ENCODE results near the gene GLT6D1.

GLT6D1 gene

GRCh38 chr9:135602789-135603481, 36.4 kb downstream of the GLT6D1 start:
- peaks cover 7% of the 10 kb centered on the region for H3K27me3 ChIP-seq (ENCODE audit: control insufficient read depth, insufficient read depth, low read length)
- H3K9ac ChIP-seq (ENCODE audit: low read depth, low read length), result no peak overlapping the region
- H3K36me3 ChIP-seq (ENCODE audit: insufficient read depth, low read length), result no peaks in the 10 kb centered on the region
- H3K4me3 ChIP-seq (ENCODE audit: low read length), result no peak overlapping the region
- H3K9me3 ChIP-seq (replicated peaks; ENCODE audit: low read length), result no peaks in the 10 kb centered on the region
- H3K4me1 ChIP-seq (ENCODE audit: control insufficient read depth, insufficient read depth, low read length), result no peaks in the 10 kb centered on the region
- H3K4me2 ChIP-seq (ENCODE audit: low read length), result no peak overlapping the region

- Histone ChIP-seq H3K4me1 (ENCODE audit: control insufficient read depth, insufficient read depth, low read length) (no peaks in the 10 kb centered on the region), H3K4me3 (ENCODE audit: low read length) (no peak overlapping the region), H3K9ac (ENCODE audit: low read depth, low read length) (no peak overlapping the region), H3K9me3 (replicated peaks; ENCODE audit: low read length) (no peaks in the 10 kb centered on the region), H3K36me3 (ENCODE audit: insufficient read depth, low read length) (no peaks in the 10 kb centered on the region), H3K27me3 (ENCODE audit: control insufficient read depth, insufficient read depth, low read length) (peaks cover 7% of the 10 kb centered on the region), H3K4me2 (ENCODE audit: low read length) (no peak overlapping the region)
Measured at GRCh38 chr9:135601988-135602387, 37.4 kb downstream of the GLT6D1 start.

- no peak overlapping the region for H3K9ac ChIP-seq (ENCODE audit: low read depth, low read length)
- no peaks in the 10 kb centered on the region for H3K4me1 ChIP-seq (ENCODE audit: control insufficient read depth, insufficient read depth, low read length)
- no peak overlapping the region for H3K4me2 ChIP-seq (ENCODE audit: low read length)
- H3K36me3 ChIP-seq (ENCODE audit: insufficient read depth, low read length), result no peaks in the 10 kb centered on the region
- H3K4me3 ChIP-seq (ENCODE audit: low read length), result no peak overlapping the region
- H3K27me3 ChIP-seq (ENCODE audit: control insufficient read depth, insufficient read depth, low read length), result peaks cover 11% of the 10 kb centered on the region
- H3K9me3 ChIP-seq (replicated peaks; ENCODE audit: low read length), result no peaks in the 10 kb centered on the region
Measured at GRCh38 chr9:135600296-135600817, 39.0 kb downstream of the GLT6D1 start.

GRCh38 chr9:135596211-135596610, 43.1 kb downstream of the GLT6D1 start:
- Histone ChIP-seq H3K4me1 (ENCODE audit: control insufficient read depth, insufficient read depth, low read length) (no peaks in the 10 kb centered on the region), H3K4me2 (ENCODE audit: low read length) (no peak overlapping the region), H3K9me3 (replicated peaks; ENCODE audit: low read length) (no peaks in the 10 kb centered on the region), H3K9ac (ENCODE audit: low read depth, low read length) (no peak overlapping the region), H3K4me3 (ENCODE audit: low read length) (no peak overlapping the region), H3K27me3 (ENCODE audit: control insufficient read depth, insufficient read depth, low read length) (peaks cover 7% of the 10 kb centered on the region), H3K36me3 (ENCODE audit: insufficient read depth, low read length) (no peaks in the 10 kb centered on the region)

DNA sequence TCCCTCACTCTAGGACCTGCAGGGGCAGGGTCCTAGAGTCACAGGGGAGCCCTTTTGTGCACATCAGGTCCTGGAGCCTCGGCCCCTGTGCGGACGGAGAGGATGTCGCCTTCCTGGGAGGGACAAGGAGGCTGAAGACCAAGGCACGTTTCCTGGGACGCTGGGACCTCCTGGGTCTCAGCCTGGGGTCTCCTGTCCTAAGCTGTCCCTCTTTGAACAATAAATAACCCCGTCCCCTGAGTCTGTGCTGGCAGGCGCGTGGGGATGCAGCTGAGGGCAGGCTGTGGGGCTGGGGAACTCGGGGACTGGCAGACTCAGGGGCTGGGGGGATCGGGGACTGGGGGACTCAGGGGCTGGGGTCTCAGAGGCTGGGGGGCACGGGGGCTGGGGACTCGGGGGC, 46.7 kb downstream of the GLT6D1 start:
- Histone ChIP-seq H3K4me3 (ENCODE audit: low read length) (no peak overlapping the region), H3K36me3 (ENCODE audit: insufficient read depth, low read length) (no peaks in the 10 kb centered on the region), H3K4me1 (ENCODE audit: control insufficient read depth, insufficient read depth, low read length) (no peaks in the 10 kb centered on the region), H3K4me2 (ENCODE audit: low read length) (no peak overlapping the region), H3K9me3 (replicated peaks; ENCODE audit: low read length) (no peaks in the 10 kb centered on the region), H3K9ac (ENCODE audit: low read depth, low read length) (no peak overlapping the region), H3K27me3 (ENCODE audit: control insufficient read depth, insufficient read depth, low read length) (peaks cover 7% of the 10 kb centered on the region)

DNA sequence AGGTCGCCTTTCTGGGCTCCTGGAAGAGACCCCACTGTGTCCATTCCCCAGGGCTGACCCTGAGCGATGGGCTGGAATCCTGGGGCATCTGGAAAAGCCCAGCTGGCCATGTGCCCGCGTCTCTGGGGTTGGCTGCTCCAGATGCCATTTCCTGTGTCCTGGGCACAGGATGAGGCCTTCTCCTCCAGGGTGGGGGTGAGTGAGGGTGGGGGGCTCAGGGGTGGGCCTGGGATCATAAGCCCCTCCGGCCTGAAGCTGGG, 47.1 kb downstream of the GLT6D1 start:
- Histone ChIP-seq H3K27me3 (ENCODE audit: control insufficient read depth, insufficient read depth, low read length) (peaks cover 7% of the 10 kb centered on the region), H3K9me3 (replicated peaks; ENCODE audit: low read length) (no peaks in the 10 kb centered on the region), H3K4me1 (ENCODE audit: control insufficient read depth, insufficient read depth, low read length) (no peaks in the 10 kb centered on the region), H3K4me2 (ENCODE audit: low read length) (no peak overlapping the region), H3K36me3 (ENCODE audit: insufficient read depth, low read length) (no peaks in the 10 kb centered on the region), H3K9ac (ENCODE audit: low read depth, low read length) (no peak overlapping the region), H3K4me3 (ENCODE audit: low read length) (no peak overlapping the region)

DNA sequence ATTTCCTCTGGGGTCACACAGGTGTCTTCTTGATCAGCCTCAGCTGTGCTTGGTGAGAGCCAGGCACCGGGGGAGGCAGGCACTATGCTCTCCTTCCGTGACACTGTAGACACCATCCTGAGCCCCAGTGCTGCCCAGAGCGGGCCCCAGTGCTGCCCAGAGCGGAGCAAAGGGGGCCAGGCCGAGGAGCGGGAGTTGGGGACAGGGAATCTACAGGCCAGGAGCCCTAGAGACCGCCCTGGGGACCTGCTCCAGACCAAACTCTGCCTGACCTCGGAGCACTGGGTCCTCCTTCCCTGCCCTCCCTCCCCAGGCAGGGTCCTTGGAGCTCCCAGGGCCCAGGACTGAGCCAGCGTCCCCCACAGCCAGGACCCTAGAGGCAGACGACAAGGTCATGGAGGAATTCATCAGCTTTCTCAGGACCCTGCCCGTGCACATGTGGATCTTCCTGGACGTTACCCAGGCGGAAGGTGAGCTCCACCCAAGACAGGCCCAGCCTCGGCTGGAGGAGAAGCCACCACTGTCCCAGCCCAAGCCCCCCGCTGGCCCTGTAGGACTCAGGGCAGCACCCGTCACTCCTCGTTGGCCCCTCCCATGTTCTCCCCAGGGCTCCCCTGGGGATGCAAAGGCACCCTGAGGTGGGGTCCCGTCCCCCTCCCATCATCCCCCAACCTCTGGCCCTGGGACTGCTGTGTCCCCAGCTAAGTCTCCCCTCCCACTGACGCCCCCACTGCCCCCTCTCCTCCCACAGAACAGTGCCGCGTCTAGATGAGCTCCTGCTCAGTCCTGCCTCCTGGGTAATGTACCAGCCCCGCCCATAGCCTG, 47.6 kb downstream of the GLT6D1 start:
- Histone ChIP-seq H3K36me3 (ENCODE audit: insufficient read depth, low read length) (no peaks in the 10 kb centered on the region), H3K9me3 (replicated peaks; ENCODE audit: low read length) (no peaks in the 10 kb centered on the region), H3K9ac (ENCODE audit: low read depth, low read length) (no peak overlapping the region), H3K4me1 (ENCODE audit: control insufficient read depth, insufficient read depth, low read length) (no peaks in the 10 kb centered on the region), H3K4me2 (ENCODE audit: low read length) (no peak overlapping the region), H3K27me3 (ENCODE audit: control insufficient read depth, insufficient read depth, low read length) (peaks cover 4% of the 10 kb centered on the region), H3K4me3 (ENCODE audit: low read length) (no peak overlapping the region)

- no peaks in the 10 kb centered on the region for H3K4me1 ChIP-seq (ENCODE audit: control insufficient read depth, insufficient read depth, low read length)
Measured at GRCh38 chr9:135590486-135591079, 48.8 kb downstream of the GLT6D1 start.

GRCh38 chr9:135589596-135590485, 49.5 kb downstream of the GLT6D1 start:
- no peak overlapping the region for H3K4me3 ChIP-seq (ENCODE audit: low read length)
- H3K9me3 ChIP-seq (replicated peaks; ENCODE audit: low read length), result no peaks in the 10 kb centered on the region
- peaks cover 4% of the 10 kb centered on the region for H3K27me3 ChIP-seq (ENCODE audit: control insufficient read depth, insufficient read depth, low read length)
- H3K4me1 ChIP-seq (ENCODE audit: control insufficient read depth, insufficient read depth, low read length), result no peaks in the 10 kb centered on the region
- no peak overlapping the region for H3K9ac ChIP-seq (ENCODE audit: low read depth, low read length)
- H3K36me3 ChIP-seq (ENCODE audit: insufficient read depth, low read length), result no peaks in the 10 kb centered on the region
- H3K4me2 ChIP-seq (ENCODE audit: low read length), result no peak overlapping the region

More at GRCh38 chr9:135590486-135591079, 48.8 kb downstream of the GLT6D1 start:
- H3K4me2 ChIP-seq (ENCODE audit: low read length), result no peak overlapping the region
- H3K36me3 ChIP-seq (ENCODE audit: insufficient read depth, low read length), result no peaks in the 10 kb centered on the region
- no peak overlapping the region for H3K9ac ChIP-seq (ENCODE audit: low read depth, low read length)
- peaks cover 3% of the 10 kb centered on the region for H3K27me3 ChIP-seq (ENCODE audit: control insufficient read depth, insufficient read depth, low read length)
- H3K4me3 ChIP-seq (ENCODE audit: low read length), result no peak overlapping the region
- H3K9me3 ChIP-seq (replicated peaks; ENCODE audit: low read length), result no peaks in the 10 kb centered on the region

DNA sequence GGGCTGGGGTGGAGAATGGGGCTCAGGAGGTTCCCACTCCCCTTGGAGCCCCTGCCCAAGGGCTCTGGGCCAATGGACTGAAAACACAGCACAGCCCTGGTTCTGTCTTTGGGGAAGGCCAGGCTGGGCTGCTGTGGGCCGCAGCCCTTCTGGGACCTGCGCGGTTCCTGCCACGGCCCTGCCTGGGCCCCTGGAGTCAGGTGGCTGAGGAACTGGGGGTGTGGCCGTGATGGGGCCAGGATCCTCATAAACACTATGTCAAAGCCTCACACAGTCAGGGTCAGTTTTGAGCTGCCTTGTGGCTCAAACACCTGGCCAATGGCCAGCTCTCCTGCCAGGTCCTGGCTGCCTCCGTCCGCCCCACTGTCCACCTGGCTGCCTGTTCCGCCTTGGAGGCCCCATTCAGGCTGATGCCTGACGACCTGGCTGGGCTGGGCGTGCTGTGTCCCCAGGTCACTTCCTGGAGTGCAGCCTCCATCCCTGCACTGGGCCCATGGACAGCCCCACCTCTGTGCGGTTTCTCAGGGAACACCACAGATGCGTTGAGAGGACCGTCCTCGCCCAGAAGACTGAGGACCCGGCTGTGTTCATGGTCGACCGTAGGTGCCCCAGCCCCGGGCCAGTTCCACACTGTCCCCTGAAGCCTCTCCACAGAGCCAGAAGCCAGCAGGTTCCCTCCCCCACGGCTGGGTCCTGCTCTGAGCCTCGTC, 50.3 kb downstream of the GLT6D1 start:
- no peaks in the 10 kb centered on the region for H3K36me3 ChIP-seq (ENCODE audit: insufficient read depth, low read length)
- no peak overlapping the region for H3K4me3 ChIP-seq (ENCODE audit: low read length)
- no peak overlapping the region for H3K4me2 ChIP-seq (ENCODE audit: low read length)
- H3K27me3 ChIP-seq (ENCODE audit: control insufficient read depth, insufficient read depth, low read length), result peaks cover 4% of the 10 kb centered on the region
- H3K9ac ChIP-seq (ENCODE audit: low read depth, low read length), result no peak overlapping the region
- H3K4me1 ChIP-seq (ENCODE audit: control insufficient read depth, insufficient read depth, low read length), result no peaks in the 10 kb centered on the region
- no peaks in the 10 kb centered on the region for H3K9me3 ChIP-seq (replicated peaks; ENCODE audit: low read length)

All from skeletal muscle satellite cell (primary cell).